HG02759 (cell line): ENCODE results near the gene CPVL.

Experiments
- ATAC-seq: cut with Tn5 transposase; IDR thresholded peaks from one replicate; pipeline ENCODE4 v1.9.1; 2021; ENCODE audit warnings: mild to moderate bottlenecking, moderate library complexity; ENCODE audit not compliant: unreplicated experiment

CPVL gene

DNA sequence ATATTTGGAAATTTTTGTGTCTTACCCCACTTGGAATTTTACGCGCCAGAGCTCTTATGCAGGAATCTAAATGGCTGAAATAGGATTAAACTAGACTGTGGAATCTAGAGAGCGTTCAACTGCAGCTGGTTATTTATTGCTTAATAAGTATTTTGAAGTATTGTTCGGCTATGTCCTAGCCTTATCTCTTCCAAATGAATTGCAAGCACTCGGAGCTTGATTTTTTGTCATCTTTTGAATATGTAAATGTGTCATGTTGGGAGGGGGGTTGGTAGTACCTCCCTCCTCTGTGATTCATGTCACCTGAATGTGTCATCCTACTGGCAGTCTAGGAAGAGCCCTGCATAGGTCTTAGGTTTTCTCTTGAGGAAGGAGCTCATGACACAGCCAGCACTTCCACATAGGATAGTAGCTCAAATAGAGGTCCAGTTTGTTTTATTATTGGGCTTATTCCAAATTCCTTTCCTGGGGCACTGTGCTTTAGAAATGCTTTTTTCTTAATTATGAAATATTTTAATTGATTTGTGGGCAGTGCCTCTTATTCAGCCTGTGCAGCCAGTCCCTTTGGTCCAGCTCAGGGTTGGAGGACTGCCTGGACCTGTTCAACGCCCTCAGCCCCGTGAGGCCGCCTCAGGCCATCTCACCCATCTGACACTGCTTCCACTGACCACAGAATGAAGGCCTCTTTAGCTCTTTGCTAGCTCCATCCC, 165.7 kb downstream of the CPVL start:
- ATAC-seq = no peak

DNA sequence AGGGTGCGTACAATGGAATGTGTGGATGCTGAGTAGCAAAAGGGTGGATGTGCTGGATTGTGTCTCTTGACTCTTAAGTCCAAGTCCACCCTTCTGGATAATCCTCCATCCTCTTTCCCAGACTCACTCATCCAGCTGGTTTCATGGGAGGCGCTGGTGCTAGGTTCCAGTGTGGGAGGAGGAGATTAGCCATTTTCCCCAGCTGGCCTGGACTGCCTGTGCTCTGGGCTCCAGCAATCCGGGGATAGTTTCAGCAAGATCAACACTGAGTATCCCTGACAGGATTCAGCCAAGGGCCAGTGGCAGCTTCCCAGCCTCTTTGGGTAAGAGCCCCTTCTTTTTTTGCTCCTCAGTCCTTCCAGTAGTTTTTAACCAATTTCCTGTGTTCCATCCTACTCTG, 166.6 kb downstream of the CPVL start:
- ATAC-seq = no peak

DNA sequence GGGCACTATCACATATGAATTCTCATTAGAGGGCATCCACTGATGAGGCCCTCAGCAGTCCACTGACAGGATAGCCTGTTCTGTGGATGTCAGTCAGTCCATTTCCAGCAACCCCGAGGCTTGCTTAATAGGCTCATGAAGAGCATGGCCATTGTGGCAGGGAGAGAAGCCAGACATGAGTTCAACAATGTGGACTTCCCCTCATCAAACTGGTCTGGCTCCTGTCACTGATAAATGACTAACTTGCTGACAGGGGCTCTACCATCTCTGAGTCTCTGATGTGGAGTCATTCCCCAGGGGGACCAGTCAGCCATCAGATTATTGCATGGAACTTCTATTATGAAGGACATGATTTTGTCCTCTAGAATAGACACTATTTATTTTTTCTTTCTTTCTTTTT, 168.5 kb downstream of the CPVL start:
- no peak for ATAC-seq

GRCh38 chr7:28976022-28976421, 170.3 kb downstream of the CPVL start:
- ATAC-seq = no peak

DNA sequence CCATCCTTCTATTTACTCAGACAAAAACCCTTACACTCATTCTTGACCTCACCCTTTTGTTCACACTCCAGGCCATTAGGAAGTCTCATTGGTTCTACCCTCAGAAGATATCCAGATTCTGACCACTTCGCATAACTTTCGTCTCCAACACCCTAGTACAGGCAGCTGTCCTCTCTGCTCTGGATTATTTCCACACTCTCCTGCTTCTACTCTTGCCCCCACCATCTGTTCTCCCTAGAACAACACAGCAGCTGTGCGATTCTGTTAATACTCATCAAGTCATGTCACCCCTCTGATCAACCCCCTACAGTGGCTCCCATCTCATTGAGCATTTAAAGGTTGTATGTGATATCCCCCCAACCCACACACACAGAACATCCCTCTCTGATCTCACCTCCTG, 172.7 kb downstream of the CPVL start:
- no peak for ATAC-seq

GRCh38 chr7:28964056-28964455, 182.3 kb downstream of the CPVL start:
- ATAC-seq = no peak

- ATAC-seq = no peak
Measured at GRCh38 chr7:28961972-28962371, 184.4 kb downstream of the CPVL start.

GRCh38 chr7:28960071-28960840, 186.1 kb downstream of the CPVL start:
- no peak for ATAC-seq

GRCh38 chr7:28958980-28959347, 187.4 kb downstream of the CPVL start:
- ATAC-seq = no peak

GRCh38 chr7:28958235-28958979, 187.9 kb downstream of the CPVL start, which contains the start of gene TRIL:
Gene TRIL (minus strand): TSS chr7:28958330. CDS start chr7:28958046, 284 bp downstream.
- ATAC-seq = no peak

- ATAC-seq = no peak
Measured at GRCh38 chr7:28957751-28958234, 188.5 kb downstream of the CPVL start.

DNA sequence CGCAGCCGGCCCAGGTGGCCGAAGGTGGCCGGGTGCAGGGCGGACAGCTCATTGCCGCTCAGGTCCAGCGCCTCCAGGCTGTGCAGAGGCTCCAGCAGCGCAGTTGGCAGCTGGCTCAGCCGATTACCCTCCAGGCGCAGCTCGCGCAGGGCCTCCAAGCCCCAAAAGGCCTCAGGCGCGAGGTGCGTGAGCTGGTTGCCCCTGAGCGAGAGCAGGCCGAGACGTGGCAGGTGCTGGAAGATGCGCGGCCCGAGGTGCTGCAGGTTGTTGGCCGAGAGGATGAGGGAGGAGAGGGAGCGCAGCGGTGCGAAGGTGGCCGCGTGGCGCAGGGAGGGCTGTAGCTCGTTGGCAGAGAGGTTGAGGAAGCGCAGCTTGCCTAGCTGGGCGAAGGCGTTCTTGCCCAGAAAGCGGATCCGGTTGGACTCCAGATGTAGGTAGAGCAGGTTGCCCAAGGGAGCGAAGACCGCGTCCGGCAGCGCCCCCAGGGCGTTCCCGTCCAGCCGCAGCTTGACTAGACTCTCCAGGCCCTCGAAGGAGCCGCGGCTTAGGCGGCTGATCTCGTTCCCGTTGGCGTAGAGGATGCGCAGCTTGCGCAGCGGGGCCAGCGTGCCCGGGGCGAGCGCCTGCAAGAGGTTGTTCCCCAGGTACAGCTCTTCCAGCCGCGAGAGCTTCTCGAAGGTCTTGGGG, 189.1 kb downstream of the CPVL start:
- ATAC-seq = no peak

DNA sequence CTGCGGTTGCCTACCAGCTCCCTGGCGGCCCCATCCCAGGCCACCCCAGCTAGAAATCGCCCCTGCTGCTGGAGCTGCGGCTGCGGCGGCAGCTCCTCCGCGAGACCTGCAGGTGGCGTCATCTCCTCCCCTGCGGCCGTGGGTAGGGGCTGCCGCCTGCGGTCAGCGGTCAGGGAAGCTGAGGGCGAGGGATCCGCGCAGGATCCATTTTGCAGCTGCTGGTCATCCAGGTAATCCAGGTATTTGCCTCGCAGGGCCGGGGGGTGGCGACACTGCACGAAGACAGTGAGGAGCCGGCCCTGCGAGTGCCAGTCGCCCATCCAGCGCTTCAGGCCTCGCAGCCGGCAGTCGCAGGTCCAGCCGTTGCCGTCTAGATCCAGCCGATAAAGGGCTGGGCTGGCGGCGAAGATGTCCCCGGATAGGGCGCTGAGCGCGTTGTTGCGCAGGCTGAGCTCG, 189.7 kb downstream of the CPVL start:
- ATAC-seq = no peak

DNA sequence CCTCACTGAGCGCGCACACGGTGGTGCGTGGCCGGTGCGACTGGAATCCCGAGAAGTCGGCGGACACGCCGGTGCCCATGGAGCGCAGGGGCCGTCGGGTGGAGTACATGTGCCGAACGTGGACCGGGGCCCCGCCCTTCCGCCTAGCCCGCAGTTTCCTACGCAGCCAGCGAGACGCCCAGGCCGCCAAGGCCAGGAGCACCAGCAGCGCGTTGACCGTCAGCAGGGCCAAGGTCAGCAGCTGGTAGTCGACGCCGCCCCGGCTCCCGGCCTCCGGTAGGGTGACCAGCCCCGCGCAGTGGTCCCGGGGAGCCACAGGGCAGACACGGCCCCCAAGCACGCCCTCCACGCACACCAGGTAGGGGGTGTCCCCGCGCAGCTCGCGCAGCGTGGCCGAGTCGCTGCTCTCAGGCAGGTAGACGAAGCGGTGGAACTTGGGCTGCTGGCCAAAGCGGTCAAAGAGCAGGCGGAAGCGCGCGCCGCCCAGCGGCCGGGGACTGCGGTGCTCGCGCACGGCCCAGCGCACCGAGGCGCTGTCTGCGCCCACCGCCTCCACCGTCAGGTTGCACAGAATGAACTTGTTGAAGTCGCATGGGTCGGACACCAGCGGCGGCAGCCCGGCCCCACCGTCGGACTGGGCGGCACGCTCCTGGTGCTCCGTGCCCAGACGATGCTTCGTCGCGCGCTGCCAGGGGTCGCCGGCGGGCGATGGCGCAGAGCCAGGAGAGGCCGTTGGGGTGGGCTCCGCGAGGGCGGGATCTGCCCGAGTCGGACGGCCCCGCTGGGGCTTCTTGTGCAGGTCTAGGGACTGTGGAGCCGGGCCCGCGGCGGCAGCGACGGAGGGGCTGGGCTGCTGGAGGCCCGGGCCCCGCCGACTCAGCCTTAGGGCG, 190.4 kb downstream of the CPVL start:
- no peak for ATAC-seq

GRCh38 chr7:28955356-28955717, 191.0 kb downstream of the CPVL start:
- ATAC-seq = no peak

- no peak for ATAC-seq
Measured at GRCh38 chr7:28954946-28955345, 191.4 kb downstream of the CPVL start.

DNA sequence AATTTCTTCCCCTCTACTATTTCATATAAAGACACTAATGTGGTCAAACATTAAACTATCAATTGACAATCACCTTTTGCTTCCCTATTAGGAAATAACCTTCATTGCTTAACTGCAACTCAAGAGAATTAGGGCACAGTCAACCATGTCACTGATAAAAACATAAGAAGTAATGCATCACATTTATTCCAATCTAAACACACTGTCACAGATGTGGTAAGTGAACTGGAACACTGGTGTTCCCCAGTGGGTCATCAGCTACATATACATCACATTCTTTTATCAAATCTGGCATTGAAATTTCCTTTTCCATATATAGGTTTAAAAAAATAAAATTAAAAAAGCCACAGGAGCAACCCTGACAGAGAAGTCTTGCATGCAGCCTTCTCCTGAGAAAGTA, 191.9 kb downstream of the CPVL start:
- no peak for ATAC-seq

- ATAC-seq = no peak
Measured at GRCh38 chr7:28953633-28954032, 192.7 kb downstream of the CPVL start.
